Lung (tissue), 12 donors: ENCODE data around the gene ADAMTS16. TPM values are rescaled to one million over a fixed set of nuclear protein-coding genes. Genes with fewer than 3 reads are reported as not detected.

Experiments
- ATAC-seq: fragments of 200-7000 bp; cut with Tn5 transposase; one replicate; pipeline ENCODE4 v1.9.1; 2020; ENCODE audit warnings: moderate number of reproducible peaks; ENCODE audit not compliant: insufficient read depth, low FRiP score
- DNase-seq, 3 donors: peaks; one replicate each; pipeline ENCODE4 v3.0.0-alpha.2; 2013 to 2017
- H3K27ac ChIP-seq, 2 donors: one replicate each; pipeline ENCODE4 v1.5.1; 2013; ENCODE audit warnings: mild to moderate bottlenecking in 2 of 2, moderate library complexity in 2 of 2, control low read depth in 1 of 2, inconsistent platforms in 1 of 2, low read depth in 1 of 2, low read length in 1 of 2
- H3K27me3 ChIP-seq, 3 donors: one replicate each; pipeline ENCODE4 v1.5.1; 2013; ENCODE audit warnings: low read length in 2 of 3; ENCODE audit not compliant: control insufficient read depth in 3 of 3, insufficient read depth in 3 of 3
- H3K36me3 ChIP-seq, 4 donors: one replicate each; pipeline ENCODE4 v1.5.1; 2013; ENCODE audit warnings: low read length in 4 of 4, mild to moderate bottlenecking in 1 of 4, moderate library complexity in 1 of 4; ENCODE audit not compliant: control insufficient read depth in 4 of 4, insufficient read depth in 4 of 4
- H3K4me1 ChIP-seq, 5 donors: one replicate each; pipeline ENCODE4 v1.5.1; 2013; ENCODE audit warnings: low read length in 5 of 5, mild to moderate bottlenecking in 2 of 5, moderate library complexity in 1 of 5; ENCODE audit not compliant: control insufficient read depth in 5 of 5, insufficient read depth in 5 of 5
- H3K4me3 ChIP-seq: one replicate; pipeline ENCODE4 v1.5.1; 2013; ENCODE audit warnings: mild to moderate bottlenecking, control low read depth, moderate library complexity
- H3K9ac ChIP-seq, 2 donors: one replicate each; pipeline ENCODE4 v1.5.1; 2013; ENCODE audit warnings: low read length in 2 of 2, control low read depth in 1 of 2; ENCODE audit not compliant: insufficient read depth in 1 of 2
- H3K9me3 ChIP-seq, 4 donors: one replicate each; pipeline ENCODE4 v1.5.1; 2013; ENCODE audit warnings: low read length in 3 of 4, mild to moderate bottlenecking in 1 of 4, moderate library complexity in 1 of 4; ENCODE audit not compliant: control insufficient read depth in 4 of 4, insufficient read depth in 3 of 4
- WGBS, 2 donors: extraction: QIAGEN DNeasy Blood & Tissue Kit; methylation state at CpG; one replicate each; pipeline ENCODE4 v1.1.7; 2013; 5-methylcytosine and 5-hydroxymethylcytosine counted together
- polyA plus RNA-seq, 2 donors: library from polyadenylated mRNA; stranded (reverse); fragments of 200-250 nt; gene quantifications; one replicate each; pipeline ENCODE4 v1.2.1, GENCODE V29; 2013
- total RNA-seq, 2 donors: library from RNA; depleted of rRNA in 1 of 2; stranded (reverse); fragments of >200 nt in 1 of 2; gene quantifications; one replicate each; pipeline ENCODE4 v1.2.1, GENCODE V29; 2014 to 2021
- TF ChIP-seq, protein P1 (sequence below): IDR thresholded peaks from 2 replicates; pipeline ENCODE4 v1.5.1; 2012; ENCODE audit warnings: mild to moderate bottlenecking; ENCODE audit errors: control extremely low read depth, extremely low read depth
- donor health status: control.
- donor health status: control.
- donor health status: Bipolar disorder and iron deficiency.
- donor health status: healthy.
- donor health status: DM: yes; HTN: yes; CAD: no.

ADAMTS16 gene
- total and polyA plus RNA-seq, 4 donors: 0.09 to 0.97 TPM; not detected in 2

DNA sequence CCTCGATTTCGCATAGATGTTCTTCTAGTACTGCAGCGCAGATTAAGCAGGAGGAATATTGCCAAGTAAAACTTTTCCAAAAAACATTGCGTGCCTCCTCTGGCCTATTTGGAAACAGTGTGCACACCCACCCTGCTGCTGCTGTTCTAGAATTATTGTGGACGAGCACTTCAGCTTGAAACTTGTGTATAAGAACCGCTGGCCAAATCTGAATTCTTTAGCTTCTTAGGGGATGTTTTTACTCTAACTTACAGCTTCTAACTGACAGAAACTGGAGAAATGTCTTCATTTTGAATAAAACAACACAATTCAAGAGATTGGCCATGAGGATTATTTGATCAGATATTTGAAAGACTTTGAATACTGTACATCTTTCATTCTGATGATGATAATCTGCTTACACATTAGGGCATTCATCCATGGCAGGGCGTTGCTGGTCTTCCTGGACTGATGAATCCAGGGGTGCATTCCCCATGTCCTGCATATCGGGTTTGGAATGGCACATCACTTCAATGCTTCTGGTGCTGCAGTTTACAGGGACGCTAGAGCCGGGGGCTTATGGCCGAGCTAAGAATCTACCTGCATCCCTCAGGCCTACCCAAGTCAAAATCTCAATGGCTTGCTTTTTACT, 6.5 kb downstream of the ADAMTS16 start:
- Histone ChIP-seq H3K4me1 (no peaks in the 10 kb centered on the region), H3K27me3 (no peaks in the 10 kb centered on the region), H3K9me3 (peaks cover 0 to 2% (median 0%) of the 10 kb centered on the region in 4 donors), H3K9ac (no peak overlapping the region), H3K4me3 (no peak overlapping the region), H3K36me3 (no peaks in the 10 kb centered on the region), H3K27ac (no peak overlapping the region)
- TF ChIP-seq, protein P1, sequence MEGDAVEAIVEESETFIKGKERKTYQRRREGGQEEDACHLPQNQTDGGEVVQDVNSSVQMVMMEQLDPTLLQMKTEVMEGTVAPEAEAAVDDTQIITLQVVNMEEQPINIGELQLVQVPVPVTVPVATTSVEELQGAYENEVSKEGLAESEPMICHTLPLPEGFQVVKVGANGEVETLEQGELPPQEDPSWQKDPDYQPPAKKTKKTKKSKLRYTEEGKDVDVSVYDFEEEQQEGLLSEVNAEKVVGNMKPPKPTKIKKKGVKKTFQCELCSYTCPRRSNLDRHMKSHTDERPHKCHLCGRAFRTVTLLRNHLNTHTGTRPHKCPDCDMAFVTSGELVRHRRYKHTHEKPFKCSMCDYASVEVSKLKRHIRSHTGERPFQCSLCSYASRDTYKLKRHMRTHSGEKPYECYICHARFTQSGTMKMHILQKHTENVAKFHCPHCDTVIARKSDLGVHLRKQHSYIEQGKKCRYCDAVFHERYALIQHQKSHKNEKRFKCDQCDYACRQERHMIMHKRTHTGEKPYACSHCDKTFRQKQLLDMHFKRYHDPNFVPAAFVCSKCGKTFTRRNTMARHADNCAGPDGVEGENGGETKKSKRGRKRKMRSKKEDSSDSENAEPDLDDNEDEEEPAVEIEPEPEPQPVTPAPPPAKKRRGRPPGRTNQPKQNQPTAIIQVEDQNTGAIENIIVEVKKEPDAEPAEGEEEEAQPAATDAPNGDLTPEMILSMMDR: no peak
- 70 to 75% methylated on average over 11 of the region's 11 CpGs for WGBS, 2 donors
- no peak for DNase-seq
- ATAC-seq: no peak

DNA sequence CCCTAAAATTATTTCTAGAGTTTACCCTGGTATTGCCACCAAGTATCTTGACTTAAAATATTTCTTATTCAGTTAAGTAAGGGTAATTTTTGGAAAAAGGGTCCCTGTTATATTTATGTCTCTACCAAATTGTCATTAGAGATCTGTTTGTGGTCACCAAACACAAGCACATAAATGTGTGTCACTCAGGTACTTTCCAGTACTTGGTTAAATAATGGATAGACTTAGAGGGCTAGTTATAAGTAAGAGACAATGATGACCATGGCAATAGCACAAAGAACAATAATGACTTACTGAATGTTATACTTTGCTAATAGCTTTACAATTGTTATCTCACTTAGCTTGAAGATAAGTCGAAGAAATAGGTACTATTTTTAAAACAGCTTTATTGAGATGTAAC, 9.0 kb downstream of the ADAMTS16 start:
- ATAC-seq: no peak
- H3K4me1 ChIP-seq: no peaks in the 10 kb centered on the region

DNA sequence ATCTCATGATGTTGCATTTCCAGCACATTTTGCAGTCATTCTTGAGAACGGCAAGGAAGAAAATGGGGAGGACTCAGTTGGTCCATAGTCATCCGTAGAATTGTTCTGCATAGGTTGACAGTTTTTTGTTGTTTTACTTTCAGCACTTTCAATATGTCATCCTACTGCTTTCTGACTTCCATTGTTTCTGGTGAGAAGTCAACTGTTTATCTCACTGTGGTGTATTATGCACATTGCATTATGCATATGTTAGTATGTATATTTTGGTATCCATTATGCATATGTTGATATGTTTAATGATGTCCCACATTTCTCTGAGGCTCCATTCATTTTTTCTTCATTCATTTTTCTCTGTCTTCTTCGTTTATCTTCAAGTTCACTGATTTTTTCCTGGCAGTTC, 10.5 kb downstream of the ADAMTS16 start:
- no peak overlapping the region for H3K27ac ChIP-seq
- no peaks in the 10 kb centered on the region for H3K4me1 ChIP-seq
- H3K9me3 ChIP-seq: peaks cover 0 to 2% (median 0%) of the 10 kb centered on the region in 4 donors
- no peak overlapping the region for H3K4me3 ChIP-seq
- ATAC-seq (no peak), DNase-seq (no peak)
- no peaks in the 10 kb centered on the region for H3K27me3 ChIP-seq
- H3K36me3 ChIP-seq: no peaks in the 10 kb centered on the region
- H3K9ac ChIP-seq: no peak overlapping the region
- TF ChIP-seq, protein P1: no peak
- 86 to 90% methylated on average over 3 of the region's 3 CpGs for WGBS, 2 donors

More for the DNA sequence above, 9.0 kb downstream of the ADAMTS16 start:
- H3K9me3 ChIP-seq: peaks cover 0 to 2% (median 0%) of the 10 kb centered on the region in 4 donors
- H3K4me3 ChIP-seq: no peak overlapping the region
- TF ChIP-seq, protein P1: no peak
- WGBS, 2 donors: 42 to 71% methylated on average over 1 of the region's 1 CpG
- H3K36me3 ChIP-seq: no peaks in the 10 kb centered on the region
- H3K27ac ChIP-seq: no peak overlapping the region
- no peak for DNase-seq
- no peak overlapping the region for H3K9ac ChIP-seq
- H3K27me3 ChIP-seq: no peaks in the 10 kb centered on the region

DNA sequence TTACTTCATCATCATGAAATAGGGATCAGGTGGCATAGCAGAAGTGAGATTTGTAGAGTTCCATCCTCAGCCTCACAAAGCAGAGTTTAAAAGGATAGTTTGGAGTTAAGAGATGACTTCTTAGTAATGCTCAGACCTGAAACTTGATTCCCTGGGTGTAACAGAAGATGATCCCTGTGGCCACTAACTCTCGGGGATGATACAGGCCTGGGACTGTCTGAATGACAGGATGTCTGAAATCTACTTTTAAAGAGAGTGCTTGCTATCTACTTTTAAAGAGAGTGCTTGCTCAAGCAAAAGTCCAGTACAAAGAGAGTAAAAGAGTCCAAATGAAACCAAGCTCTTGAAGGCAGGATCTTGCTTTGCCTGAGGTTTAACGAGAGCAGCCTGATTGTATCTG, 14.6 kb downstream of the ADAMTS16 start:
- Histone ChIP-seq H3K4me3 (no peak overlapping the region), H3K9me3 (no peaks in the 10 kb centered on the region), H3K36me3 (no peaks in the 10 kb centered on the region), H3K9ac (no peak overlapping the region), H3K4me1 (no peaks in the 10 kb centered on the region), H3K27me3 (no peaks in the 10 kb centered on the region), H3K27ac (no peak overlapping the region)
- 67 to 73% methylated on average over 2 of the region's 2 CpGs for WGBS, 2 donors
- TF ChIP-seq, protein P1: no peak
- DNase-seq (no peak), ATAC-seq (no peak)
